ENCODE measurements around the gene IRX5. TPM values are rescaled to one million over a fixed set of nuclear protein-coding genes. Genes with fewer than 3 reads are reported as not detected.

The IRX5 gene
- polyA plus RNA-seq, 3 donors, result 0.15 TPM; not detected in 2

DNA sequence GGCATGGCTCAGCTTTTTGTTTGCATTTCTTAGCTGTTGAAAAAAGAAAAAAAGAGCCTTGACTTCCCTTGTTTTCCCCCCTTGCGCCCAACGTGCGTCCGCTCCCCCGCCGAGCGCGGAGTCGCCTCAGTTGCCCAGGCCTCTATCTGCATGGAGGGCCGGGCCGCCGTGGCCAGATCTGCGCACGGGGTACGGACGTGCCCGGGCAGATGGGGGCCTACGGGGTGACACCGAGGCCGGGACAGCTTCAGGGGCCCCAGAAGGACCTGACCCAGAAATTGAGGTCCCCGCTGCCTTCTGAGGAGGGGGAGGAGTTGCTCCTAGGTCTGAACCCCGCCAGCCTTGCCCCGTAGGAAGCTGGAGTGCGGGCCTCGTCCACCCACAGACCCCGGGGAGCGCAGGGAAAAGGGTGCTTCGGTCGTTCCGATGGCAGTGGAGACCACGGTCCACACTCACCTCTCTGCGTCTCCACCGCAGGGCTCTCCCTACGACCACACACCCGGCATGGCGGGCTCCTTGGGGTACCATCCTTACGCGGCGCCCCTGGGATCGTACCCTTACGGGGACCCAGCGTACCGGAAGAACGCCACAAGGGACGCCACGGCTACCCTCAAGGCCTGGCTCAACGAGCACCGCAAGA, 1.5 kb downstream of the IRX5 start:
- peaks cover 20 to 51% of the 10 kb centered on the region in 2 donors for H3K9me3 ChIP-seq (replicated peaks in 1 of 2; ENCODE audit: control insufficient read depth in 1 of 2, insufficient read depth in 1 of 2, low read length in 2 of 2)
- peaks cover 47% of the 10 kb centered on the region for H3K4me1 Mint-ChIP-seq
- no peak overlapping the region for H3K27ac ChIP-seq (ENCODE audit: low read depth in 1 of 2, low read length in 2 of 2)
- H3K79me2 ChIP-seq (ENCODE audit: insufficient read depth, low read length), result no peaks in the 10 kb centered on the region
- intact Hi-C loops (cut with micrococcal nuclease), result loop anchor here in 1 of 2 donors (10.0 kb wide), 1 partner anchor 1227 kb away; the partner anchor contains the start of genes FTO and RPGRIP1L
- H3K36me3 ChIP-seq (replicated peaks in 1 of 2; ENCODE audit: control insufficient read depth in 1 of 2, insufficient read depth in 2 of 2, low read length in 2 of 2), result no peaks in the 10 kb centered on the region
- H2AFZ ChIP-seq (ENCODE audit: insufficient read depth, low read depth, low read length, poor library complexity, severe bottlenecking), result no peak overlapping the region
- peaks cover 60 to 84% of the 10 kb centered on the region in 2 donors for H3K27me3 ChIP-seq (ENCODE audit: control insufficient read depth in 2 of 2, insufficient read depth in 2 of 2, low read length in 2 of 2)
- peak overlapping the region; percentile 90 for H3K4me2 ChIP-seq (replicated peaks; ENCODE audit: extremely low read depth, low read length, poor library complexity, severe bottlenecking)
- H3K9ac ChIP-seq (ENCODE audit: insufficient read depth, low read length, poor library complexity, severe bottlenecking), result no peak overlapping the region
- H3K4me3 Mint-ChIP-seq, result peak overlapping the region; percentile 61 to 86
- 12% methylated on average over 40 of the region's 48 CpGs for WGBS (ENCODE audit: insufficient coverage)
- peaks cover 77 to 91% (median 86%) of the 10 kb centered on the region in 3 donors for H3K27me3 Mint-ChIP-seq (ENCODE audit: low read depth in 3 of 3)
- H3K36me3 Mint-ChIP-seq, result peaks cover 27 to 28% of the 10 kb centered on the region in 2 donors
- H3K4me3 ChIP-seq (replicated peaks in 1 of 3; ENCODE audit: low read depth in 2 of 3, low read length in 3 of 3), result no peak overlapping the region
- peaks cover 41 to 53% of the 10 kb centered on the region in 2 donors for H3K4me1 ChIP-seq (ENCODE audit: control insufficient read depth in 1 of 2, insufficient read depth in 2 of 2, low read length in 2 of 2)
- H4K20me1 ChIP-seq (ENCODE audit: insufficient read depth, low read length), result no peaks in the 10 kb centered on the region
- no peak for DNase-seq
- H3K27ac Mint-ChIP-seq, result no peak overlapping the region
- TF ChIP-seq CTCF (IDR thresholded peaks at IDR 0.05), result no peak
- H3K9me3 Mint-ChIP-seq, result peaks cover 6 to 58% (median 38%) of the 10 kb centered on the region in 7 donors

DNA sequence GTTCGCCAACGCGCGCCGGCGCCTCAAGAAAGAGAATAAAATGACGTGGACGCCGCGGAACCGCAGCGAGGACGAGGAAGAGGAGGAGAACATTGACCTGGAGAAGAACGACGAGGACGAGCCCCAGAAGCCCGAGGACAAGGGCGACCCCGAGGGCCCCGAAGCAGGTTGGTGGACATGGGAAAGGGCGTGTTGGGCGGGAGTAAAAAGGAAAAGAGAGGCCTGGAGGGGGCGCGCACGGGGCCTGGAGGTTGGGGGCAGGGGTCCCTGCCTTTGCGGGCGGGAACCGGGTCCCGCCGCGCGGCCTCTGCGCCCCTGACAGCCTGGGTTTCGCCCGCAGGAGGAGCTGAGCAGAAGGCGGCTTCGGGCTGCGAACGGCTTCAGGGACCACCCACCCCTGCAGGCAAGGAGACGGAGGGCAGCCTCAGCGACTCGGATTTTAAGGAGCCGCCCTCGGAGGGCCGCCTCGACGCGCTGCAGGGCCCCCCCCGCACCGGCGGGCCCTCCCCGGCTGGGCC, 2.1 kb downstream of the IRX5 start:
- Histone ChIP-seq H3K9ac (ENCODE audit: insufficient read depth, low read length, poor library complexity, severe bottlenecking) (no peak overlapping the region), H2AFZ (ENCODE audit: insufficient read depth, low read depth, low read length, poor library complexity, severe bottlenecking) (no peak overlapping the region), H3K27ac (ENCODE audit: low read depth in 1 of 2, low read length in 2 of 2) (no peak overlapping the region), H3K27me3 (ENCODE audit: control insufficient read depth in 2 of 2, insufficient read depth in 2 of 2, low read length in 2 of 2) (peaks cover 59 to 84% of the 10 kb centered on the region in 2 donors), H3K79me2 (ENCODE audit: insufficient read depth, low read length) (no peaks in the 10 kb centered on the region), H3K4me1 (ENCODE audit: control insufficient read depth in 1 of 2, insufficient read depth in 2 of 2, low read length in 2 of 2) (peaks cover 46 to 55% of the 10 kb centered on the region in 2 donors), H4K20me1 (ENCODE audit: insufficient read depth, low read length) (no peaks in the 10 kb centered on the region), H3K9me3 (replicated peaks in 1 of 2; ENCODE audit: control insufficient read depth in 1 of 2, insufficient read depth in 1 of 2, low read length in 2 of 2) (peaks cover 20 to 58% of the 10 kb centered on the region in 2 donors), H3K4me2 (replicated peaks; ENCODE audit: extremely low read depth, low read length, poor library complexity, severe bottlenecking) (no peak overlapping the region), H3K36me3 (replicated peaks in 1 of 2; ENCODE audit: control insufficient read depth in 1 of 2, insufficient read depth in 2 of 2, low read length in 2 of 2) (no peaks in the 10 kb centered on the region), H3K4me3 (replicated peaks in 1 of 3; ENCODE audit: low read depth in 2 of 3, low read length in 3 of 3) (no peak overlapping the region)
- peaks cover 6 to 65% (median 31%) of the 10 kb centered on the region in 7 donors for H3K9me3 Mint-ChIP-seq
- DNase-seq, result no peak
- TF ChIP-seq CTCF (IDR thresholded peaks at IDR 0.05), result no peak
- H3K4me3 Mint-ChIP-seq, result peak overlapping the region in 1 of 2 donors; percentile 86
- no peak overlapping the region for H3K27ac Mint-ChIP-seq
- intact Hi-C loops (cut with micrococcal nuclease), result loop anchor here in 1 of 2 donors (10.0 kb wide), 1 partner anchor 1228 kb away; the partner anchor contains the start of genes FTO and RPGRIP1L
- WGBS (ENCODE audit: insufficient coverage), result 5% methylated on average over 52 of the region's 52 CpGs
- peaks cover 22 to 29% of the 10 kb centered on the region in 2 donors for H3K36me3 Mint-ChIP-seq
- peaks cover 49% of the 10 kb centered on the region for H3K4me1 Mint-ChIP-seq
- H3K27me3 Mint-ChIP-seq (ENCODE audit: low read depth in 3 of 3), result peaks cover 77 to 91% (median 86%) of the 10 kb centered on the region in 3 donors
